Sigmoid colon (tissue), 4 donors: ENCODE data around the gene MAP3K14.

Source experiments
- CTCF ChIP-seq, 4 experiments: fragments of 450-650 bp in 3 of 4; fragments of 200-600 bp in 1 of 4; IDR thresholded peaks; one replicate each; pipeline ENCODE4 v1.5.1; 2016 to 2019; ENCODE audit warnings: antibody characterized with exemption in 4 of 4, mild to moderate bottlenecking in 3 of 4, moderate library complexity in 2 of 4
- POLR2A ChIP-seq, 2 donors: fragments of 450-650 bp; IDR thresholded peaks; one replicate each; pipeline ENCODE4 v1.6.1; 2016; ENCODE audit warnings: antibody characterized with exemption in 2 of 2, mild to moderate bottlenecking in 2 of 2, moderate library complexity in 2 of 2
- POLR2AphosphoS5 ChIP-seq, 4 donors: sonication (generic); formaldehyde crosslinking; IDR thresholded peaks; one replicate each; pipeline ENCODE4 v1.6.1; 2017; ENCODE audit warnings: antibody characterized with exemption in 4 of 4

DNA sequence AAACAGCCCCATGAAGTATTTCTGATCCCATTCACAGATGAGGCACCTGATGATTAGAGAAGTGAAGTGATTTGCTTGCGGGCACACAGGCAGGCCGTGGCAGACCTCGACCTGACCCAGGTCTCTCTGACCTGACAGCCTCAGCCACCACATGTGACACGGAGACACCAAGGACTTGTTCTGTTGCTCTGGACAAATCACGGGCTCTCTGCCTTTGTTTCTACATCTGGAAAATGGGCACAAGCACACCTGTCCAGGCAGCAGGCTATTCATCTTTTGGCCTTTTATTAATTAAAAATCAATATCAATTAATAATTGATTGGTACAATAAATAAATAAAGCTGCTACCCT, 3.4 kb downstream of the MAP3K14 start:
- TF ChIP-seq CTCF (IDR thresholded peaks at IDR 0.05) (no peak), POLR2A (IDR thresholded peaks at IDR 0.05) (no peak), POLR2AphosphoS5 (IDR thresholded peaks at IDR 0.05) (no peak)
